ENCODE results near the gene KIAA1958.

- TF ChIP-seq, protein P1, sequence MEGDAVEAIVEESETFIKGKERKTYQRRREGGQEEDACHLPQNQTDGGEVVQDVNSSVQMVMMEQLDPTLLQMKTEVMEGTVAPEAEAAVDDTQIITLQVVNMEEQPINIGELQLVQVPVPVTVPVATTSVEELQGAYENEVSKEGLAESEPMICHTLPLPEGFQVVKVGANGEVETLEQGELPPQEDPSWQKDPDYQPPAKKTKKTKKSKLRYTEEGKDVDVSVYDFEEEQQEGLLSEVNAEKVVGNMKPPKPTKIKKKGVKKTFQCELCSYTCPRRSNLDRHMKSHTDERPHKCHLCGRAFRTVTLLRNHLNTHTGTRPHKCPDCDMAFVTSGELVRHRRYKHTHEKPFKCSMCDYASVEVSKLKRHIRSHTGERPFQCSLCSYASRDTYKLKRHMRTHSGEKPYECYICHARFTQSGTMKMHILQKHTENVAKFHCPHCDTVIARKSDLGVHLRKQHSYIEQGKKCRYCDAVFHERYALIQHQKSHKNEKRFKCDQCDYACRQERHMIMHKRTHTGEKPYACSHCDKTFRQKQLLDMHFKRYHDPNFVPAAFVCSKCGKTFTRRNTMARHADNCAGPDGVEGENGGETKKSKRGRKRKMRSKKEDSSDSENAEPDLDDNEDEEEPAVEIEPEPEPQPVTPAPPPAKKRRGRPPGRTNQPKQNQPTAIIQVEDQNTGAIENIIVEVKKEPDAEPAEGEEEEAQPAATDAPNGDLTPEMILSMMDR (IDR thresholded peaks at IDR 0.05), result no peak
- no peak for TF ChIP-seq POLR2A (IDR thresholded peaks at IDR 0.05)
These were observed 202.6 kb downstream of the KIAA1958 start for GRCh38 chr9:112689161-112689740.

Measured in esophagus squamous epithelium (tissue), 4 donors.